Stimulated activated CD4-positive, alpha-beta T cell treated with anti-CD3 and anti-CD28 coated beads, Interleukin-15, amount 100 ng/mL, for 48 hours (primary cell): ENCODE results near the gene MSL3.

Source experiments
- DNase-seq, 2 donors: peaks; one replicate each; pipeline ENCODE4 v3.0.0-alpha.2; 2020; ENCODE audit warnings: low read depth in 2 of 2

MSL3 gene

GRCh38 chrX:11757719-11758399 lies at the start of gene MSL3:
MSL3 (plus strand) TSS chrX:11758237; CDS start chrX:11758264, 27 bp downstream.
- peak in 1 of 2 donors; percentile 33 for DNase-seq

- no peak for DNase-seq
These were observed 35.7 kb upstream of the MSL3 start for GRCh38 chrX:11722304-11722703.

GRCh38 chrX:11724122-11725017 lies 33.7 kb upstream of the MSL3 start:
- no peak for DNase-seq

GRCh38 chrX:11725631-11726442 lies 32.2 kb upstream of the MSL3 start:
- DNase-seq, result no peak

GRCh38 chrX:11728556-11728955 lies 29.5 kb upstream of the MSL3 start:
- no peak for DNase-seq

- DNase-seq, result no peak
These were observed 24.4 kb upstream of the MSL3 start for GRCh38 chrX:11733614-11734013.

- no peak for DNase-seq
These were observed 18.3 kb upstream of the MSL3 start for GRCh38 chrX:11739776-11740175.

- DNase-seq, result no peak
These were observed 17.2 kb upstream of the MSL3 start for GRCh38 chrX:11740794-11741193.

- DNase-seq, result no peak
These were observed 16.5 kb upstream of the MSL3 start for GRCh38 chrX:11741574-11741973.

- no peak for DNase-seq
These were observed 12.2 kb upstream of the MSL3 start for GRCh38 chrX:11745881-11746280.

GRCh38 chrX:11750046-11750445 lies 8.0 kb upstream of the MSL3 start:
- DNase-seq, result no peak

- DNase-seq, result no peak
These were observed 7.3 kb upstream of the MSL3 start for GRCh38 chrX:11750694-11751093.

GRCh38 chrX:11751261-11751660 lies 6.8 kb upstream of the MSL3 start:
- no peak for DNase-seq

- no peak for DNase-seq
These were observed 4.4 kb upstream of the MSL3 start for GRCh38 chrX:11753668-11754067.

- no peak for DNase-seq
These were observed 2.9 kb upstream of the MSL3 start for GRCh38 chrX:11754958-11755645.

- DNase-seq, result no peak
These were observed 2.3 kb upstream of the MSL3 start for GRCh38 chrX:11755724-11756123.

- DNase-seq, result no peak
These were observed 1.4 kb upstream of the MSL3 start for GRCh38 chrX:11756354-11757318.

GRCh38 chrX:11757397-11757718 lies 679 bp upstream of the MSL3 start:
- no peak for DNase-seq

- DNase-seq, result peak; percentile 78 to 79
These were observed 549 bp downstream of the MSL3 start for GRCh38 chrX:11758400-11759171.

GRCh38 chrX:11759172-11759460 lies 1.1 kb downstream of the MSL3 start:
- no peak for DNase-seq
